Epithelial cell of proximal tubule (primary cell): ENCODE data around the gene SCYGR2. TPM values are rescaled to one million over a fixed set of nuclear protein-coding genes. Genes with fewer than 3 reads are reported as not detected.

Experiments used
- DNase-seq: peaks from one replicate; pipeline ENCODE4 v3.0.0-alpha.2; 2011; ENCODE audit warnings: low read depth
- H3K4me3 ChIP-seq: 2 replicates; pipeline ENCODE4 v1.5.1; 2011; ENCODE audit warnings: low read depth, mild to moderate bottlenecking, low read length
- total RNA-seq: library from RNA; depleted of rRNA; stranded (reverse); fragments of >200 nt; gene quantifications from 2 replicates; pipeline ENCODE4 v1.2.3, GENCODE V29; 2015
- TF ChIP-seq, protein P1 (sequence below): conservative IDR thresholded peaks from 2 replicates; pipeline ENCODE4 v1.5.1; 2012; ENCODE audit warnings: low read depth, mild to moderate bottlenecking, low read length

SCYGR2 gene
- total RNA-seq, 1 donor from 2014 or later: not detected

DNA sequence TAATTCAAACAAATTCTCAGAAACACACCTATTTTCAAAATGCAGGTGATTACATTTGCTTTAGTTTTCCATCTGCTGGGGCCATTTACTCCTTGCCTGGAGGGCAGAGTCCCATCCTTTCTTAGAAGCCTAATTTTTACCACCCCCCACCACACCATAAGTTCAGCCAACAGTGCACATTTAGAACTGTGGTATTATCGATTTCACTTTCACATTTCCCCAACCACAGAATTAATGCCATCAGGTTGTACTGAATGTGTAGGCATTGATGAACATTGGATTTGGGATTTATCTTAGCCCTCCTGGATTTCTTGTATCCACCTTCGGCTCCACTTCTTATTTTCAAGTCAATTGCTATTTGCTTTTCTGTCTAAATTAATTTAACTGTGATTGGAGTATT, 11.4 kb downstream of the SCYGR2 start:
- H3K4me3 ChIP-seq: no peak overlapping the region
- TF ChIP-seq, protein P1, sequence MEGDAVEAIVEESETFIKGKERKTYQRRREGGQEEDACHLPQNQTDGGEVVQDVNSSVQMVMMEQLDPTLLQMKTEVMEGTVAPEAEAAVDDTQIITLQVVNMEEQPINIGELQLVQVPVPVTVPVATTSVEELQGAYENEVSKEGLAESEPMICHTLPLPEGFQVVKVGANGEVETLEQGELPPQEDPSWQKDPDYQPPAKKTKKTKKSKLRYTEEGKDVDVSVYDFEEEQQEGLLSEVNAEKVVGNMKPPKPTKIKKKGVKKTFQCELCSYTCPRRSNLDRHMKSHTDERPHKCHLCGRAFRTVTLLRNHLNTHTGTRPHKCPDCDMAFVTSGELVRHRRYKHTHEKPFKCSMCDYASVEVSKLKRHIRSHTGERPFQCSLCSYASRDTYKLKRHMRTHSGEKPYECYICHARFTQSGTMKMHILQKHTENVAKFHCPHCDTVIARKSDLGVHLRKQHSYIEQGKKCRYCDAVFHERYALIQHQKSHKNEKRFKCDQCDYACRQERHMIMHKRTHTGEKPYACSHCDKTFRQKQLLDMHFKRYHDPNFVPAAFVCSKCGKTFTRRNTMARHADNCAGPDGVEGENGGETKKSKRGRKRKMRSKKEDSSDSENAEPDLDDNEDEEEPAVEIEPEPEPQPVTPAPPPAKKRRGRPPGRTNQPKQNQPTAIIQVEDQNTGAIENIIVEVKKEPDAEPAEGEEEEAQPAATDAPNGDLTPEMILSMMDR: no peak
- no peak for DNase-seq

DNA sequence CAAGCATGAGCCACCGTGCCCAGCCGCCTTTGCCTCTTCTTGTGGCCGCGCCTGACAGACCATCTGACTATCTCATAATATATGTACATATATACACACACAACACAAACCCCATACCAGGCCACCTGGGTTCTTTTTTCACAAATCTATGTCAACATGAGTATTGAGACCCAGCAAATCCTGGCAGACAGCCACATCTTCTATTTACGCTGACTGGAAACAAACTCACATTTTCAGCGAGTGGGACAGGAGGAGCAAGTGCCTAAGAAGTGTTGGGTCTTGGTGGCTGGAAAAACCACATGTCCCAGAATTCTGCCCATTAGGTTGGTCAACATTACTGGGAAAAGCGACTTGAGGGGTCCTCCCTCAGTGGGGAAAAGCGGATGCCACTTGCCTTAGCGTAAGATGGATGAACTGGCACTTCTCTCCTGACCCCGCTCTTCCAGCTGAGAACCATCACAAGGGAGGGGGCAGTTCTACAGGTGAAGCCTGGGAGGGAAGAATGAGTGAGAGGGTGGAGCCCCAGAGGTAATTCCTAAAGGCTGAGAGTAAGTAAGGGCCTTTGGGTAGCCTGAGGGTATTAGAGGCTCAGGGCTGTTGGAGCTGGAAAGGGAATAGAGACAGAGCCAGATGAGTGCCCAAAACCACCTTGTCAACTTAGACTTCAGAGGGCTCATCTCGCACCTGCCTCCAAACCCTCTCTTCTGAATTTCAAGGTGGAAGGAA, 14.0 kb downstream of the SCYGR2 start:
- H3K4me3 ChIP-seq: no peak overlapping the region
- DNase-seq: no peak
- TF ChIP-seq, protein P1: no peak

DNA sequence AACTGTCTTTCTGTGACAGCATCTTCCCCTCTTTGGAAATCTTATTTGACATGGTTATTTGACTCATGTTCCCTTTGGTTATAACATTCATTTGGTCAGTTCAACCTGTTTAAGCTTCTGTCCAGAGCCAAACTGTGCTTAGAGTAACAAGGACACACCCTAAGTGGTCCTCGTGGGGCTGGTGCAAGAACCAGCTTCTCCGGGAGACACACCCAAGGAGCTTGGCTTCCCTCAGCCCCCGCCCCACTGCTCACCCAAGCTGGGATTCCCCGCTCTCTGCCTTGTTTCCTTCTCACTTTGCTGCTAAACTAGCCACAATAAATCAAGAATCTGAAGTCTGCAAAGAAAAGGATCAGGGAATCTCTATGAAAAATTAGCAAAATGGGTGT, 14.6 kb downstream of the SCYGR2 start:
- DNase-seq: no peak
- no peak overlapping the region for H3K4me3 ChIP-seq
- TF ChIP-seq, protein P1: no peak

DNA sequence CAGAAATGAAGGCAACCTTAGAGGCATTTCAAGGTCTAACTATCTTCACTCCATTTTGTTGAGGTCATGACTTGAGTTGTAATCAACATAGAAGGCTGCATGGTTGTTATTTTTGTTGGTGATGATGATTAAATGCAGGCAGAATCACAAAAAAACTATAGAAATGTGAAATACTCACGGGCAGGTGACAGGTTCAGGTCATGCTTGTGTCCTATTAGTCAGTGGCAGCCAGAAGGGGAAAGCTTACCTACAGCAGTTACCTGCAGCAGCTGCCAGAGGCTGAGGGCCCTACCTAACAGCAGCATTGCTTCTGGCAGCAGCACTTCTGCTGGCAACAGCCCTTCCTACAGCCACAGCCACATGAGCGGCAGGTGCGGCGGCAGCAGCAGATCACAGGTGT, 15.6 kb downstream of the SCYGR2 start:
- TF ChIP-seq, protein P1: no peak
- DNase-seq: no peak
- H3K4me3 ChIP-seq: no peak overlapping the region

DNA sequence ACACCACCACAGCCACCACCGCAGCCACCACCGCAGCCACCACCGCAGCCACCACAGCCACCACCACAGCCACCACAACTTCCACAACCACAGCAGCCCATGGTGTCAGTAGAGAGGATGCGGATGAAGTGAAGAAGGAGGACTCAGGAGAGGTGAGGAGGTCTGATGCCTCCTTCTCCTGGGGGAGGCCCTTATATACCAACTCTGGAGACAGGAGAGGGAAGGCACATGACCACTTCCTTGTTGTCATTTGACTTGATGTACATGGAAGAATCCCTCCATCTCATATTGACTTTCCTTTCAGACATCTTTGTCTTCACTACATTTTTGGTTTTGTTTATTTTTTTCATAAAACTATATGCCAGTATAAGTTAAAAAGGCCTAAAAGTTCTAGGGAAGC, 16.0 kb downstream of the SCYGR2 start, which contains the start of gene SCYGR3:
TSS of gene SCYGR3 (minus strand) at position 101 of the 400 bp plus-strand sequence. CDS start at position 101, 0 bp downstream.
- TF ChIP-seq, protein P1: no peak
- no peak within 1 kb of the TSS for H3K4me3 ChIP-seq
- DNase-seq: no peak

DNA sequence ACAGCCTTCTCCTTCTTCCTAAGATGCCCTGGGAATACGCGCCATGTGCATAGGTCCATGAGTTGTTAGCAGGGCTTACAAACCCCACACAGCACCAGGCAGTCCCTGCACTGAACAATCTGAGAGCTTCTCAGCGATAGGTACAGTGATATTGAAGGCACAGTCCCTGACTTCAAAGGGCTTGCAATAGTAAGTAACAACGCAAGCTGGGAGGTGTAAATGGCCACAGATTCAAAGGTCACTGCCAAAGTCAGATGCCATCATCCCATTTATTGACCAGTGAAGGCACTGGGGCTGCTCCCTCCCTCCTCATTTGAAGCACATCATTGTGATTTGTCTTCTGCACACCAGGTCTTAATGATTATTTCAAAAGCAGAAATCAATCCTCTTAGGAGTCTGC, 16.5 kb downstream of the SCYGR2 start:
- H3K4me3 ChIP-seq: no peak overlapping the region
- DNase-seq: no peak
- TF ChIP-seq, protein P1: no peak

DNA sequence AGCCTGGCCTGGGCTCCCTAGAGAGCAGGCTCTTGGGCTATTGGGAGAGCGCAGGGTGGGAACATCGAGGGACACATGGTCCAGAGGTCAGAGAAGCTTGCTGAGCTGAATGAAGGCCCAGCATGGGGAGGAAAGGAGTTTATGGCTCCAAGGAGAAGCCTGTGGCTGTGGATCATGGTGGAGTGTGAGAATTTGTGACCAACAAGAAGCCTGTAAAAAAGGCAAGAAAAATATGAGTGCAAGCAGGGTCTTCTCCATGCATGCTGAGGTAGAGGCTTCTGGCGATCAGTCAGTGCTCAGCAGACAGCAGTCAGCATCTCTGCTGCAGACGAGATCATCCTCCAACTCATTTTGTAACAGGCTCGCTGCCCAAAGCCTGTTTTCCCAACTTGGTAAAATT, 17.2 kb downstream of the SCYGR2 start:
- H3K4me3 ChIP-seq: no peak overlapping the region
- TF ChIP-seq, protein P1: no peak
- DNase-seq: no peak
